Stimulated activated naive CD8-positive, alpha-beta T cell treated with anti-CD3 and anti-CD28 coated beads, Interleukin-15, amount 100 ng/mL, for 72 hours (primary cell): ENCODE data around the gene REEP6.
"Not testable (repeated sequence)": the region's sequence is repeated elsewhere in the genome, so short reads cannot be mapped to it uniquely, and the experiment has no call there.

Source experiments
- ATAC-seq: fragments of 150-1000 bp; cut with Tn5 transposase; 2 replicates; pipeline ENCODE4 v1.10.0; 2021; ENCODE audit warnings: mild to moderate bottlenecking, moderate library complexity
- DNase-seq, 2 donors: peaks; one replicate each; pipeline ENCODE4 v3.0.0; 2021 to 2022
- H3K27ac Mint-ChIP-seq, 2 donors: one replicate each; pipeline ENCODE4 v1.8.0; 2022; ENCODE audit warnings: mild to moderate bottlenecking in 2 of 2, mixed read lengths in 2 of 2, moderate library complexity in 2 of 2
- H3K27me3 Mint-ChIP-seq: one replicate; pipeline ENCODE4 v1.8.0; 2022; ENCODE audit warnings: mixed read lengths
- H3K4me1 Mint-ChIP-seq: one replicate; pipeline ENCODE4 v1.8.0; 2022; ENCODE audit warnings: mild to moderate bottlenecking, mixed read lengths
- H3K4me3 Mint-ChIP-seq, 2 donors: one replicate each; pipeline ENCODE4 v1.8.0; 2022; ENCODE audit warnings: mild to moderate bottlenecking in 2 of 2, mixed read lengths in 2 of 2, moderate library complexity in 1 of 2
- H3K9me3 Mint-ChIP-seq, 2 donors: one replicate each; pipeline ENCODE4 v1.8.0; 2022; ENCODE audit warnings: mixed read lengths in 2 of 2

REEP6 gene

GRCh38 chr19:1490311-1491113, 469 bp upstream of the REEP6 start, which contains the start of gene PCSK4:
PCSK4 (minus strand) TSS chr19:1490350; CDS start chr19:1490346, 4 bp downstream.
- no peaks in the 10 kb centered on the region for H3K9me3 Mint-ChIP-seq
- DNase-seq (peak; percentile 97 to 98), ATAC-seq (peak; percentile 91)
- H3K4me3 Mint-ChIP-seq, result peak within 1 kb of the TSS; percentile 84 to 94
- peak within 1 kb of the TSS; percentile 52 to 88 for H3K27ac Mint-ChIP-seq
- peaks cover 31% of the 10 kb centered on the region for H3K4me1 Mint-ChIP-seq
- peaks cover 16% of the 10 kb centered on the region for H3K27me3 Mint-ChIP-seq

DNA sequence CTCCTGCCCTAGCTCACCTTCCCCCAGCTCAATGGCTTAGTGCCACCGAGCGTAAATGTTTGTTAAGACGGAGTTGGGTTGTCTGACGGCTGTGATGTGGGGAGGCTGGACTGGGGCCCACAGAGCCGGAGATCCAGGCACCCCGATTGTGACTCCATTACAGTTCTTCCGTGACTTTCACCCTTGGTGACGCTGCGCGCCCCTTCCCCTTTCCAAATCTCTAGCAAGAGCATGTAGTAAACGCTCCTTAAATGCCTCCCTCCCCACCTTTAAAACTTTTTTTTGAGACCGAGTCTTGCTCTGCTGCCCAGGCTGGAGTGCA, 829 bp downstream of the REEP6 start:
- no peaks in the 10 kb centered on the region for H3K9me3 Mint-ChIP-seq
- peaks cover 16% of the 10 kb centered on the region for H3K27me3 Mint-ChIP-seq
- peak overlapping the region; percentile 70 to 76 for H3K4me3 Mint-ChIP-seq
- ATAC-seq (no peak), DNase-seq (no peak)
- H3K27ac Mint-ChIP-seq, result peak overlapping the region in 1 of 2 donors; percentile 5
- H3K4me1 Mint-ChIP-seq, result peaks cover 31% of the 10 kb centered on the region

GRCh38 chr19:1492474-1493006, 1.6 kb downstream of the REEP6 start:
- no peak overlapping the region for H3K27ac Mint-ChIP-seq
- no peaks in the 10 kb centered on the region for H3K9me3 Mint-ChIP-seq
- H3K4me1 Mint-ChIP-seq, result peaks cover 31% of the 10 kb centered on the region
- peak overlapping the region in 1 of 2 donors; percentile 70 for H3K4me3 Mint-ChIP-seq
- peaks cover 16% of the 10 kb centered on the region for H3K27me3 Mint-ChIP-seq
- DNase-seq (no peak), ATAC-seq (no peak)

DNA sequence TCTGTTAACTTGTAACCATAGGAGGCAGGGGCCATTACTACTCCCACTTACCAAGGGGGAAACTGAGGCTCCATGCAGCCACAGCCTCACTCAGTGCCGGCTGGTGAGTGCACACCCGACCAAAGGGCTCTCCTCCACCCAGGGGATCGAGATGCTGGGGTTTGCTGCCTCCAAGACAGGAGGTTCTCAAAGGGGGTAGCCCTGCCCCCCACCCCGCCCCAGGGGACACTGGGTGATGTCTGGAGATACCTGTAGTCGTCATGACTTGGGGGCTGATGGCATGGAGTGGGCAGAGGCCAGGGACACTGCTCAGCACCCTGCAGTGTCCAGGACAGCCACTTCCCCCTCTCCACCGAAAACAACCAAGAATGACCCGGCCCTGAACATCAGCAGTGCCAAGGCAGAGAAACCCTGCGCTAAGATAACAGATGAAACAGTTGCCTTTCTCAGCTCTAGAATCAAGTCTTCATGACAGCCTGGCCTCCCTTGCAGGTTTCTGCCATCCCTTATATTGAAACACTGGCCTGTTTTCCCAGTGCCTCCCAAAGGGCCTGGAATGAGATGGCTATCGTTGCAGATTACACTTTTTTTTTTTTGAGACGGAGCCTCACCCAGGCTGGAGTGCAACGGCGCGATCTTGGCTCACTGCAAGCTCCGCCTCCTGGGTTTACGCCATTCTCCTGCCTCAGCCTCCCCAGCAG, 3.3 kb downstream of the REEP6 start:
- ATAC-seq, result no peak

DNA sequence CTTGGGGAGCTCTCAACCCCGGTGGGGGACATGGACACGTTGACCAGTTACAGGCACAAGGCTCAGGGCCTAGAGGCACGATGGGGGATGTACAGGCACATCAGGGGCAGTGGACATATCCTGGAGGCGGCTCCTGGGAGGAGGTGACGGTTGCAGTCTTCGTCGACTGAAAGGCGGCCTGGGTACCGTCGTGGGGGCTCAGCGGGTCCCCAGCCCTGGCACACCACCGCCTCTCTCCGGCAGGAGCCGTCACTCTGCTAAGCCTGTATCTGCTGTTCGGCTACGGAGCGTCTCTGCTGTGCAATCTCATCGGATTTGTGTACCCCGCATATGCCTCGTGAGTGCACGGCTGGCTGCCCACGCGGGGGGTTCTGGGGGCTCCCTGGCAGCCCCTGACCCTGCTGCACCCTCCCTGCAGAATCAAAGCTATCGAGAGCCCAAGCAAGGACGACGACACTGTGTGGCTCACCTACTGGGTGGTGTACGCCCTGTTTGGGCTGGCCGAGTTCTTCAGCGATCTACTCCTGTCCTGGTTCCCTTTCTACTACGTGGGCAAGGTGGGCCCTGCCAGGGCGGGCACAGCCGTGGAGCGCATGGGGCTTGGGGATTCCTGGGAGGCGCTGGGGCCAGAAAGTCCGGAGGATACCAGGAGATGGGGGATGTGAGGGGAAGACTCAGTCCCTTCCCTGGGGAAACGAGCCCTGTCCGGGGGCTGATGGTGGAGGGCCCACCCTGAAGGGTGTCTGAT, 4.2 kb downstream of the REEP6 start:
- DNase-seq (no peak), ATAC-seq (no peak)
- no peak overlapping the region for H3K27ac Mint-ChIP-seq
- H3K27me3 Mint-ChIP-seq, result peaks cover 16% of the 10 kb centered on the region
- no peak overlapping the region for H3K4me3 Mint-ChIP-seq
- peaks cover 12% of the 10 kb centered on the region for H3K4me1 Mint-ChIP-seq
- H3K9me3 Mint-ChIP-seq, result no peaks in the 10 kb centered on the region

More for the DNA sequence above, 3.3 kb downstream of the REEP6 start:
- peaks cover 19% of the 10 kb centered on the region for H3K4me1 Mint-ChIP-seq
- DNase-seq, result no peak
- H3K9me3 Mint-ChIP-seq, result no peaks in the 10 kb centered on the region
- peaks cover 16% of the 10 kb centered on the region for H3K27me3 Mint-ChIP-seq
- no peak overlapping the region for H3K27ac Mint-ChIP-seq
- no peak overlapping the region for H3K4me3 Mint-ChIP-seq

DNA sequence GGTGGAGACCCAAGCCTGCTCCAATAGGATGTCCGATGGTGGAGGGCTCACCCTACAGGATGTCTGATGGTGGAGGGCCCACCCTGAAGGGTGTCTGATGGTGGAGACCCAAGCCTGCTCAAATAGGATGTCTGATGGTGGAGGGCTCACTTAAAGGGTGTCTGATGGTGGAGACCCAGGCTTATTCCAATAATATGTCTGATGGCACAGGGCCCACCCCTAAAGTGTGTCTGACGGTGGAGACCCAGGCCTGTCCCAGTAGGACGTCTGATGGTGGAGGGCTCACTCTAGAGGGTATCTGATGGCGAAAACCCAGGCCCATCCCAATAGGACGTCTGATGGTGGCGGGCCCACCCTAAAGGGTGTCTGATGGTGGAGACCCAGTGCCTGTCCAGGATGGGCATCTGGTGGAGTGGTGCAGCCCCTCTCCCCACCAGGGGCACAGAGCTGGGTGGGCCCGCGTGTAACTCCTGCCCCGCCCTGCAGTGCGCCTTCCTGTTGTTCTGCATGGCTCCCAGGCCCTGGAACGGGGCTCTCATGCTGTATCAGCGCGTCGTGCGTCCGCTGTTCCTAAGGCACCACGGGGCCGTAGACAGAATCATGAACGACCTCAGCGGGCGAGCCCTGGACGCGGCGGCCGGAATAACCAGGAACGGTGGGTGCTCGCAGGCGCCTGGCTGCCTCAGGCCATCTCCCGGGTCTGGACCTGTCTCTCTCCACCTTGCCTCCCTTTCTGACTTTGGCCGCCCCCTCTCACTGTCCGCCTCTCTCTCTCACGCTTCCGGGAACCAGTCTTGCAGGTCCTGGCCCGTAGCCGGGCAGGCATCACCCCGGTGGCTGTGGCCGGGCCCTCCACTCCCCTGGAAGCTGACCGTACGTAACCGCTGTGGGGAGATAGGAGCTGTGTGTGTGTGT, 5.1 kb downstream of the REEP6 start:
- Mint-ChIP-seq H3K9me3 (no peaks in the 10 kb centered on the region), H3K4me1 (peaks cover 12% of the 10 kb centered on the region), H3K4me3 (no peak overlapping the region), H3K27ac (no peak overlapping the region), H3K27me3 (peaks cover 16% of the 10 kb centered on the region)
- ATAC-seq (no peak), DNase-seq (no peak)

DNA sequence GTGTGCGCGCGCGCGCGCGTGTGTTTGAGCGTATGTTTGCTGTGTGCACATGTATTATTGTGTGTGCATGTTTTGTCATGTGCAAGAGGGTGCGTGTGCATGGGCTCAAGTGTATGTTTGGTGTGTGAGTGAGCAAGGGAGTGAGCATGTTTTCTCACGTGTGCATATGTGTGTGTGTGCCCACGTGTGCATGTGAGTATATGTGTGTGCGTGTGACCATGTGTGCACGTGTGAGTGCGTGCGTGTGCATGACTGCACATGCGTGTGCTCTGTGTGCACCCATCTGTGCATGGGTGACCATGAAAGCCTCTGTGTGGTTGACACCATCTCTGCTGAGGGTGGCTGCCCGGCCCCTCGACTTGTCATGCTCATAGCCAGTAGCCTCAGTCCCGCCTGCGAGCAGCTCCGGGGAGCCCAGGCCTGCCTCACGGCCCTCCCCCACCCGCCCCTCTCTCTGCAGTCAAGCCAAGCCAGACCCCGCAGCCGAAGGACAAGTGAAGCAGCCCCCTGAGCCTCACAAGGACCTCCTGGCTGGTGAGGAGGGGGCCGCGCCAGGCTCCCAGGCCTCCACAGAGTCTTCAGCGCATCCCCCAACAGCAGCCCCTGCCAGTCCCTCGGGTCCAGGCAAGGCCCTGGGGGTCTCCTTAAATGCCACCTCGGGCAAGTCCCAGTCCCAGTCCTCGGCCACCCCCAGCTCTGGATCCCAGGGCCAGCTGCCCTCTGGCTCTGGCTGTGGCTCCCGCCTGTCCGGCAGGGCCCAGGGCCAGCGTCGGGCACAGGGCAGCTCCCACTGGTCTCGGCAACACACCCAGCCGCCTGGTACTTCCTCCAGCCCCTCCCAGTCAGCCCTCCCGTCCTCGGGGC, 6.0 kb downstream of the REEP6 start:
- Mint-ChIP-seq H3K9me3 (no peaks in the 10 kb centered on the region), H3K27ac (no peak overlapping the region)

DNA sequence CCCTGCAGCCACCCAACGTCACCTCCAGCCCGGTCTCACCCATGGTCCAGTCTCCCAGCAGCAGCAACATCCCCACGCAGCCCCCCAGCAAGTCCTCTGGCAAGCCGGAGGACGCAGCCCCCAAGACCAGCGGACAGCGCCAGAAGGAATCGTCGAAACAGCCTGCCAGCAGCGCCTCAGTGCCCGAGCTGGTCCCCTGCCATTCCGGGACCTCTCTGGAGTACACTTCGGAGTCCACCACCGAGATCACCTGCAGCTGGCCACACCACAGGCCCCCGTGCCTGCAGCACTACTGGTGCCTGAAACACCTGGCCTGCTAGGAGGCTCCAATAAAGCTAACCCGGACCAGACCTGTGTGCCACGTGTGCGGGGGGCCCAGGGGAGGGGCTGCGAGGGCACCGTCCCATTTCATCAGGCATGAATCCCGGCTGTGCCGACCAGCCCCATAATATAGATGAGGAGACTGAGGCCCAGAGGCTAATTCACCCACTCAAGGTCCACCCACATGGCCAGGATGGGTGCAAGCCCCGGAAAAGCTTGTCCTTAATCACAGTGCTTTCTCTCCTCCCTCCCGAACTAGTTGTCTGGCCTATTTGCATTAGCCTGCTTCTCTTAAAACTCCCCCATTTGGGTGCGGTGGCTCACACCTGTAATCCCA, 6.7 kb downstream of the REEP6 start:
- Mint-ChIP-seq H3K27ac (no peak overlapping the region), H3K4me1 (peaks cover 3% of the 10 kb centered on the region), H3K9me3 (no peaks in the 10 kb centered on the region), H3K27me3 (peaks cover 8% of the 10 kb centered on the region), H3K4me3 (no peak overlapping the region)
- DNase-seq, result no peak
- no peak for ATAC-seq

More for the DNA sequence above, 6.0 kb downstream of the REEP6 start:
- Mint-ChIP-seq H3K4me3 (no peak overlapping the region), H3K4me1 (peaks cover 7% of the 10 kb centered on the region), H3K27me3 (peaks cover 10% of the 10 kb centered on the region)
- DNase-seq (no peak), ATAC-seq (no peak)

DNA sequence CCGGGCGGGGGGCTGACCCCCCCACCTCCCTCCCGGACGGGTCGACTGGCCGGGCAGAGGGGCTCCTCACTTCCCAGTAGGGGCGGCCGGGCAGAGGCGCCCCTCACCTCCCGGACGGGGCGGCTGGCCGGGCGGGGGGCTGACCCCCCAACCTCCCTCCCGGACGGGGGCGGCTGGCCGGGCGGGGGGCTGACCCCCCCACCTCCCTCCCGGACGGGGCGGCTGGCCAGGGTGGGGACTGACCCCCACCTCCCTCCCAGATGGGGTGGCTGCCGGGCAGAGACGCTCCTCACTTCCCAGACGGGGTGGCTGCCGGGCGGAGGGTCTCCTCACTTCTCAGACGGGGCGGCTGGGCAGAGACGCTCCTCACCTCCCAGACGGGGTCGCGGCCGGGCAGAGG, 8.2 kb downstream of the REEP6 start:
- Mint-ChIP-seq H3K4me1 (peaks cover 15% of the 10 kb centered on the region), H3K27me3 (peaks cover 20% of the 10 kb centered on the region)
- not testable (repeated sequence) for H3K27ac Mint-ChIP-seq, H3K4me3 Mint-ChIP-seq, ATAC-seq, DNase-seq, H3K9me3 Mint-ChIP-seq

GRCh38 chr19:1501200-1501595, 10.2 kb downstream of the REEP6 start:
- H3K9me3 Mint-ChIP-seq, result no peaks in the 10 kb centered on the region
- no peak for ATAC-seq

GRCh38 chr19:1502433-1503088, 11.6 kb downstream of the REEP6 start:
- Mint-ChIP-seq H3K27ac (peak overlapping the region in 1 of 2 donors; percentile 48), H3K4me1 (peaks cover 21% of the 10 kb centered on the region), H3K4me3 (peak overlapping the region; percentile 38 to 71), H3K27me3 (peaks cover 36% of the 10 kb centered on the region), H3K9me3 (no peaks in the 10 kb centered on the region)
- no peak for DNase-seq
- ATAC-seq, result no peak

More at GRCh38 chr19:1501200-1501595, 10.2 kb downstream of the REEP6 start:
- Mint-ChIP-seq H3K27ac (no peak overlapping the region), H3K27me3 (peaks cover 36% of the 10 kb centered on the region), H3K4me3 (no peak overlapping the region), H3K4me1 (peaks cover 15% of the 10 kb centered on the region)
- DNase-seq, result no peak

DNA sequence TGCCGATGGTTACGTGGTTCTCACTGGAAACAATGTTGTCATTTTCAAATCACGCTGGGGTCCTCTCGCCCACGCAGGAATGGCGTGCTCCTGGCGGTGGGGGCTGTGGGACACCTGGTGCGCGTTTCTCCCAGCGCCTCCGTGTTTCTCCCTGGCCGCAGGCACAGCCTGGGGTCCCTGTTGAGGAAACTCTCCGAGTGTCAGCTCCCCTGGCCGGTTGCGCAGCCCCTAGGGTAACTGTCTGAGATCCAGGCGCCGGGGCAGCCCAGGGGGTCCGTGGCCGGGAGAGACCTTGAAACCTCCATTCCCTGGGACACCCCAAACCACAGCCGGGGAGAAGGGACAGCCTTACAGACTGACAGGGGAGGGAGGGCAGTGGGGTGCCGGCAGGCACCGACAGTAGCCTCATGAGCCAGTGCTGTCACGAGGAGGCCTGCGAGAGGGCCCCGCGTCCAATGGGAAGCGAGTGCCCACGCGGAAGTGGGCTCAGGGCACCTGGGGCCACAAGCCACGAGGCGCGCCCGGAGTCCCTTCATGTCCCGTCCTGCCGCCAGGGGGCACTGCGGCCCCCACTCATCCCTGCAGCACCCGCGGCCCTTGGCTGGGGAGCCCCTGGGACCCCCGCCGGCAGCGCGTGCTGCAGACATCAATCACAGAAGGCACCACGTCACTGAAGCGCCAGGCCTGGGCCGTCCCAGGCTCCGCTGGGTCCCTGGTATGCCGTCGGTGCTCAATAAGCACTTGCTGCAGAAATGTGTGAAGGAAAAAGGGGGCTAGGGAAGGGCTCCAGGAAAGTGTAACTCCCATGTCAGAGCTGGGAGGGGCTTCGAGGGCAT, 12.3 kb downstream of the REEP6 start:
- H3K27ac Mint-ChIP-seq, result peak overlapping the region in 1 of 2 donors; percentile 48
- H3K4me3 Mint-ChIP-seq, result peak overlapping the region; percentile 38 to 71
- H3K4me1 Mint-ChIP-seq, result peaks cover 29% of the 10 kb centered on the region
- ATAC-seq (peak; percentile 58), DNase-seq (peak; percentile 74 to 80)
- no peaks in the 10 kb centered on the region for H3K9me3 Mint-ChIP-seq
- peaks cover 36% of the 10 kb centered on the region for H3K27me3 Mint-ChIP-seq
